IPS-15b (cell line): ENCODE data around the gene FN3K.
A peak's percentile ranks its signal among the peaks of the same experiment; 100 is the strongest.
"Not testable (repeated sequence)": the region's sequence is repeated elsewhere in the genome, so short reads cannot be mapped to it uniquely, and the experiment has no call there.

Source experiments
- H3K27me3 ChIP-seq: one replicate; pipeline ENCODE4 v1.6.1; 2013; ENCODE audit warnings: low read length; ENCODE audit not compliant: control insufficient read depth, insufficient read depth
- H3K36me3 ChIP-seq: one replicate; pipeline ENCODE4 v1.6.1; 2013; ENCODE audit warnings: low read length; ENCODE audit not compliant: control insufficient read depth, insufficient read depth
- H3K4me1 ChIP-seq: one replicate; pipeline ENCODE4 v1.6.1; 2013; ENCODE audit warnings: mild to moderate bottlenecking, low read length; ENCODE audit not compliant: control insufficient read depth, insufficient read depth
- H3K4me3 ChIP-seq: one replicate; pipeline ENCODE4 v1.5.1; 2013; ENCODE audit warnings: low read depth, low read length
- H3K9ac ChIP-seq: one replicate; pipeline ENCODE4 v1.6.1; 2013; ENCODE audit warnings: low read depth, mild to moderate bottlenecking, low read length
- H3K9me3 ChIP-seq: one replicate; pipeline ENCODE4 v1.6.1; 2013; ENCODE audit warnings: mild to moderate bottlenecking, low read length; ENCODE audit not compliant: control insufficient read depth, insufficient read depth

FN3K gene

DNA sequence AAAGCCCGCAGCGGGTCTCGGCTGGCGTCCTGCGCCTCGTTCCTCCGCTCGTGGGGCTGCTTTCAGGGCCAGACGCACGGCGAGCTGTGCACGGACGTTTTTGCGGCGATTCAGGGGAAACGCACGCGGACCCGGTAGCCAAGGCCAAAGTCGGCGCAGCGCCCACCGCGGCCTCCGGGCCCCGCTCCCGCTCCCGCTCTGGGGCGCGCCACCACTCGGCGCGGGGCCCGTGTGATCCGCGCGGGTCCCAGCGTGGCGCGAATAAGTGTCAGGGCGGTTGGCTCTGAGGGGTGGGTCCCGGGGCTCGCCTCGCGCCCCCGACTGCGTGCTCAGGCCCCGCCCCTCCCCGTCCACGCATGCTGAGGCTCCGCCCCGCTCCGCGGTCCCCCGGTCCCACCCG lies 15.8 kb downstream of the FN3K start:
- H3K27me3 ChIP-seq = peaks cover 5% of the 10 kb centered on the region
- H3K9me3 ChIP-seq = no peaks in the 10 kb centered on the region
- H3K4me3 ChIP-seq = peak overlapping the region; percentile 30
- no peak overlapping the region for H3K9ac ChIP-seq
- H3K36me3 ChIP-seq = peaks cover 9% of the 10 kb centered on the region
- peaks cover 11% of the 10 kb centered on the region for H3K4me1 ChIP-seq

DNA sequence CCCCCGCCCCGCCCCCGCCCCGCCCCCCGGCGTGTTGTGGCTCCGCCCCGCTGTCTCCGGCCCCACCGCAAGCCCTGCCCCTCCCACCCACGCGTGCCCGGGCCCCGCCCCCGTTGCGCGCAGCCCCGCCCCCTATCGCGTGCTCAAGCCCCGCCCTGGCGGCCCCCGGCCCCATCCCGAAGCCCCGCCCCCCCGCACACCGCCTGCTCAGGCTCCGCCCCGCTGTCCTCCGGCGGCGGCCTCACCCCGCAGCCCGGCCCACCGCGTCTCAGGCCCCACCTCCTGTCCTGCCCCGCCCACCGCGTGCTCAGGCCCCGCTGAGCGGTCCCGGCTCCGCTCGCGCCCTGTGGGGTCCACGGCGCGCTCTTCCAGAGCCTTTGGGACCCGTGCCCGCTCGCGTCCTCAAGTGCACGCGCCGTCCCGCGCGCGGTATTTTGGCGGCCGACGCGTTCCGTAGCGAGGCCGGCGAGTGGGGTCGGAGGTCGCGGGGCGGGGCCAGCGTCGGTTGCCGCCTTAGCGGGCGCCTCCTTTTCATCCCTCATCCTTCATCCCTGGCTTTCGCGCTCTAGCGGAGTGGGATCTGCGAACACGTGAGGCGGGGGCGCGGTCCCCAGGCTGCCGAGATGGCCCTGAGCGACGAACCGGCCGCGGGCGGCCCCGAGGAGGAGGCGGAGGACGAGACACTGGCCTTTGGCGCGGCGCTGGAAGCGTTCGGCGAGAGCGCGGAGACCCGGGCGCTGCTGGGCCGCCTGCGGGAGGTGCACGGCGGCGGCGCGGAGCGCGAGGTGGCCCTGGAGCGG lies 16.4 kb downstream of the FN3K start, which contains the start of gene TBCD:
TBCD (plus strand) TSS at position 495 of the 800 bp plus-strand sequence; CDS start at position 624, 129 bp downstream.
- Histone ChIP-seq H3K9ac (peak within 1 kb of the TSS; percentile 47), H3K27me3 (peaks cover 5% of the 10 kb centered on the region), H3K4me3 (peak within 1 kb of the TSS; percentile 93), H3K4me1 (peaks cover 13% of the 10 kb centered on the region), H3K36me3 (peaks cover 9% of the 10 kb centered on the region), H3K9me3 (no peaks in the 10 kb centered on the region)

DNA sequence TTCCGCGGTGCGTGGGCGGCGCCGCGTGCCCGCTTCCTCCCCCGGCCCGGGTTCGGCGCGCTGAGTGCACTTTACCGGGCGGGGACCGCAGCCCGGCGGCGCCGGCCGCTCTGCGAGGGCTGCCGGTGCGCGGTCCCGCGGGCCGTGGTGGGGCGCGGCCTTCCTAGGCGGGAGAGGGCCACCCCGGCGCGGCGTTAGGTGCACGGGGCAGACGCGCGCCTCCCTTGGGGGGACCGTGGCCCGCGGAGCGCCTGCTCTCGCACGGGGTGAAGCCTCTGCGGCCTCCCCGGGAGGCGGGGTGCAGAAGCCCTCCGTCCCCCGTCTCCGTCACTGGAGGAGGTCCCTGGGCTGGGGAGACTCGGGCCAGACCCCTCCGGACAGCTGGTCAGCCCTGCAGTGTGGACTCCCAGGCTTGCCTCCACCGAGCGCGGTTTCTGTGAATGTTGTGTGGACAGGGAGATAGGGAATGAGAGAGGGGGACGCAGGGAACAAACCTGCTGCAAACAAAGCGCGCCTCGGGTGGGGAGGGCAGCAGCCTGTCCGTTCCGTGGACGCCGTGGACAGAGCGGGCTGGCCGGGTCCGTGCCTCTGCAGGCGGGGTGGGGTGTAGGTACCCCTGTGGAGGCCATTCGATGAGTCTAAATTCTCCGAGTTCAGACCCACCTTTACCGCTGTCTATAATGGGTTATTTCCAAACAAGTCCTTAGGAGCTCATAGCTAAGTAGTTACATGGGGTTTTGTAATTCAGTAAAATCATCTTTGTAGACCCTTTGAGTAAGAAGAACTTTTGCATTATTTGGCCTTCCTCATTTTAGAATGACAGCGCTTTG lies 17.2 kb downstream of the FN3K start:
- H3K4me1 ChIP-seq = peaks cover 16% of the 10 kb centered on the region
- H3K9ac ChIP-seq = peak overlapping the region; percentile 47

DNA sequence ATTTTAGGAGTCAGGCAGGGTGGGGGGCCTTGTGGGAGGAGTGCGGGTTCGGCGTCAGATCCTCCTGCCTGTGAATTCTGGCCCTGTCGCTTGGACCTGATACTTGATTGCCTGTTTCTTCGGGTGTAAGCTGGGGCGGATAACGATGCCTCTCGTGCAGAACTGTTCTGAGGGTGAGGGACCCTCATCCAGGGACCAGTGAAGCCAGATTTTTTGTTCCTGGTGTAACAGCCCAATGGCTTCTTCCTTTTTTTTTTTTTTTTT lies 17.7 kb downstream of the FN3K start:
- H3K4me1 ChIP-seq = peaks cover 16% of the 10 kb centered on the region
- peaks cover 9% of the 10 kb centered on the region for H3K36me3 ChIP-seq
- H3K27me3 ChIP-seq = peaks cover 5% of the 10 kb centered on the region
- H3K9ac ChIP-seq = no peak overlapping the region
- H3K4me3 ChIP-seq = peak overlapping the region; percentile 93
- no peaks in the 10 kb centered on the region for H3K9me3 ChIP-seq

More for the DNA sequence above, 17.2 kb downstream of the FN3K start:
- peaks cover 9% of the 10 kb centered on the region for H3K36me3 ChIP-seq
- H3K4me3 ChIP-seq = peak overlapping the region; percentile 93
- H3K27me3 ChIP-seq = peaks cover 5% of the 10 kb centered on the region
- no peaks in the 10 kb centered on the region for H3K9me3 ChIP-seq

DNA sequence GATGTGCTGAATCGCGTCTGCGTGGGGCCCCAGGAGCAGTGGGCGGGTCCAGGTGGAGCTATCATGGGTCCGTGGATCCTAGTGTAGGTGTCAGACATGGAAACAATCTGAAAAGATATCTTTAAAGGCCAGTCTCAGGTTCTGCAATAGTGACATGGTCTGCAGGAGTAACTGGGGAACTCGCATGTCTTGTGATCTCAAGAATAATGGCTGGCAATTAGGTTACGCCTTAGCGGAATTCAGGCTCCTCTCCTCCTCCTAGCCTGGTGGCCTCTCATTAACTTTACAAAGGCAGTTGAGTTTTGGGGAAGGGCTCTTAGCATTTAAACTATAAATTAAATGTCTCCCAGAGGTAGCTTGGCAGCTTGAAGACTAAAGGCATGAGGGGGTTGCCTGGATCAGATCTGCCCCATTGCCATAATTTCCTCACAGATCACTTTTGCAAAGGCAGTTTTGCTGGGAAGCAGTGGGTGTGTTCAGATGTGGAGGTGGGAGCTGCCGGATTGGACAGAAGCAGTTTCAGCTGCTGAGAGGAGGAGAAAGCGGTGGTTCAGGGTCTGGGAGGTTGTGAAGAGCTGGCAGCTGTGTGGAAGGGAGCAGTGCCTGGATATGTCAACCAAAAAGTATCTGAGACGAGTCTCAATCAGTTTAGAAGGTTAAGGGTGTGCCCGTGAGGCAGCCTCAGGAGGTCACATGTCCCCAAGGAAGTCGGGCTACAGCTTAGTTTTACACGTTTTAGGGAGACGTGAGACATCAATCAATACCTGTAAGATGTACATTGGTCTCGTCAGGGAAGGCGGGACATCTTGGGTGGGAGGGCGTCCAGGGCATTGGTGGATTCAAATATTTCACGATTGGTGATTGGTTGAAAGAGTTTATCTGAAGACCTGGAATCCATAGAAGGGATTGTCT lies 19.1 kb downstream of the FN3K start:
- Histone ChIP-seq H3K27me3 (peaks cover 5% of the 10 kb centered on the region), H3K36me3 (peaks cover 4% of the 10 kb centered on the region), H3K4me1 (peaks cover 16% of the 10 kb centered on the region), H3K9ac (peak overlapping the region; percentile 41), H3K9me3 (no peaks in the 10 kb centered on the region), H3K4me3 (peak overlapping the region; percentile 36)

DNA sequence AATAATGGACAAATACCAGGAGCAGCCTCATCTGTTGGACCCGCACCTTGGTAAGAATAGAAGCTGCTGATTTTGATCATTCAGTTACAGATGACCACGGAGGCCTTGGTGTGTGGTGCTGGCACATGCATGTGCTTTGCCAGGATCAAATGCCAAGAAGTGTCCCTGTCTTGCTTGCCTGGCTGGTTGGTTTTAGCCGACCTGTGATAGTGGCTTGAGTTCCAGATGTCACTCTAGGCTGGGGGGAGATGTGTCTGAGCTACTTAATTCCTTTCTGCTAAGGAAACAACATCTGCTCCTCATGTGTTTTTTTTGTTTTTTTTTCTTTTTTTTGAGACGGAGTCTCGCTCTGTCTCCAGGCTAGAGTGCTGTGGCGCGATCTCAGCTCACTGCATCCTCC lies 20.8 kb downstream of the FN3K start:
- H3K36me3 ChIP-seq = peaks cover 4% of the 10 kb centered on the region
- H3K9ac ChIP-seq = peak overlapping the region; percentile 32
- H3K9me3 ChIP-seq = no peaks in the 10 kb centered on the region
- H3K4me3 ChIP-seq = no peak overlapping the region
- H3K27me3 ChIP-seq = no peaks in the 10 kb centered on the region
- H3K4me1 ChIP-seq = peaks cover 16% of the 10 kb centered on the region

DNA sequence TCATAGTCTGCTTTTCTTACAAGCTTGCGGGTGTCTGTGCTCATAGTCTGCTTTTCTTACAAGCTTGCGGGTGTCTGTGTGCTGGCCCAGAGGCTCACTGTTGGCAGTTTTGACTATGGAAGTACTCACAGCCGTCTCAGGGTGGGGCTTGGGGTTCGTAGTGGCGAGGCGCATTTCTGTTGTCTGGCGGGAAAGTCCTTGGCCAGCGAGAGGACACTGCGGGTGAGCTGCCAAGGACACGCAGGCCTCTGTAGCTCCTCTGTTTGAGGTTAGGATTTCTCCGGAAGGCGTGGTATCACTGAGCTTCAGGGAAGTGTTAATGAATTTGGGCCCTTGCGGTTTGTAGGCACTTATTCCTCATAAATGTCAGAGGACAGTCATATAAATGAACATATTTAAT lies 30.0 kb downstream of the FN3K start:
- no peak overlapping the region for H3K9ac ChIP-seq
- H3K27me3 ChIP-seq = no peaks in the 10 kb centered on the region
- no peak overlapping the region for H3K4me3 ChIP-seq
- H3K36me3 ChIP-seq = peaks cover 33% of the 10 kb centered on the region
- no peaks in the 10 kb centered on the region for H3K4me1 ChIP-seq
- no peaks in the 10 kb centered on the region for H3K9me3 ChIP-seq

DNA sequence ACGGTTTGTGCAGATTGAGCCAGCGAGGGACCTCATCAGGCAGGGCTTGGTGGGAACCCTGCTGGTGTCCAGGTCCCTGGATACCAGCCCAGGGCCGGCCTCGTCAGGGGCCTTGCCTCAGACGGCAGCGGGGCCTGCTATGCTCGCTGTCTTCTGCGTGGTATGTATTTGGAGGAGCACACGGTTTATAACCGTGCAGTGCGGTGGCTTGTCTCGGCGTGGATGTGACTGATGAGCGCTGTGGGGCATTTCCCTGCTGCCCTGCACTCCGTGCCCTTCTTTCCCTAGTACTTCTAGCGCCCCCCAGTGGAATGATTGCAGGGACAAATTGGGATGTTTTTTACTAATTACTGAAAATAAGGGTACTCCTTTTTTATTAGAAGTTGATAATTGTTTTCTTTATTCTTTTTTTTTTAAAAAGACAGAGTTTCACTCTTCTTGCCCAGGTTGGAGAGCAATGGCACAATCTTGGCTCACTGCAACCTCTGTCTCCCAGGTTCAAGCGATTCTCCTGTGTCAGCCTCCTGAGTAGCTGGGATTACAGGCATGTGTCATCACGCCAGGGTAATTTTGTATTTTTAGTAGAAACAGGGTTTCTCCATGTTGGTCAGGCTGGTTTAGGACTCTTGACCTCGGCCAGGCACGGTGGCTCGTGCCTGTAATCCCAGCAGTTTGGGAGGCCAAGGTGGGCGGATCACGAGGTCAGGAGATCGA lies 31.8 kb downstream of the FN3K start:
- no peak overlapping the region for H3K9ac ChIP-seq
- no peaks in the 10 kb centered on the region for H3K27me3 ChIP-seq
- H3K9me3 ChIP-seq = no peaks in the 10 kb centered on the region
- H3K36me3 ChIP-seq = peaks cover 38% of the 10 kb centered on the region
- no peaks in the 10 kb centered on the region for H3K4me1 ChIP-seq
- no peak overlapping the region for H3K4me3 ChIP-seq

DNA sequence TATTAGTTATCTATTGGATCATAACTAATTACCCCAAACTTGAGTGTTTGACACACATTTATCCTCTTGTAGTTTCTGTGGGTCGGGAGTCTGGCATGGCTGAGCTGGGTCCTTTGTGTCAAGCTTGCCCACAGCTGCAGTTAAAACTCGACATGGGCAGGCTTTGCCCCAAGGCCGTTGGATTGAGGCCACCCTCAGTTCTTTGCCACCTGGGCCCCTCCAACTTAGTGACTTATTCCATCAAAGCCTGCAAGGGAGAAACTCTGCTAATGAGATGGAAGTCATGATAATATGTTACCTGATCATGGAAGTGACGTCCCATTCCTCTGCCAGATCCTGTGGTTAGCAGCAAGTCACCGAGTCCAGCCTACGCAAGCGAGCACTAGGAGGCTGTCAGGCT lies 33.6 kb downstream of the FN3K start:
- Histone ChIP-seq H3K4me3 (no peak overlapping the region), H3K27me3 (no peaks in the 10 kb centered on the region), H3K4me1 (no peaks in the 10 kb centered on the region), H3K9ac (no peak overlapping the region), H3K36me3 (peaks cover 47% of the 10 kb centered on the region), H3K9me3 (no peaks in the 10 kb centered on the region)

DNA sequence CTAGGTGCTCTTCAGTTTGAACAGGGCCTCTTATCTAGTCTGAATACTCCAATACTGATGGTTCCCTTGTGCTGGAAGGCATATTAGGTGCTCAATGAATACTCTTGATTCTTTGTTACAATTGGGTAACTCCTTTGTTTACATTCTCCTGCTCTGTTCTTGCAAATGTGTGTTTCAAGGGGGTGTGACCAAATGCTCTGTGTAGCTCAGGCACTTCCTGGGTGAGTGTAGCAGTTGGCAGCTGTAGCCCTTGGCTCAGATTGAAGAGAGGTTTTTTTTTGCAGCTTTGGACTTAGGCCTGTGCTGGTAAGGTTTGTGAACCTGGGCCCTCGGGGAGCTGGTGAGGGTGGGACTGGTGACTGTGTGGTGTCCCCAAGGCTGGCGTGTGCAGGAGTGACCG lies 36.6 kb downstream of the FN3K start:
- no peaks in the 10 kb centered on the region for H3K9me3 ChIP-seq
- peaks cover 2% of the 10 kb centered on the region for H3K4me1 ChIP-seq
- no peaks in the 10 kb centered on the region for H3K27me3 ChIP-seq
- H3K4me3 ChIP-seq = no peak overlapping the region
- H3K36me3 ChIP-seq = peaks cover 53% of the 10 kb centered on the region
- no peak overlapping the region for H3K9ac ChIP-seq

DNA sequence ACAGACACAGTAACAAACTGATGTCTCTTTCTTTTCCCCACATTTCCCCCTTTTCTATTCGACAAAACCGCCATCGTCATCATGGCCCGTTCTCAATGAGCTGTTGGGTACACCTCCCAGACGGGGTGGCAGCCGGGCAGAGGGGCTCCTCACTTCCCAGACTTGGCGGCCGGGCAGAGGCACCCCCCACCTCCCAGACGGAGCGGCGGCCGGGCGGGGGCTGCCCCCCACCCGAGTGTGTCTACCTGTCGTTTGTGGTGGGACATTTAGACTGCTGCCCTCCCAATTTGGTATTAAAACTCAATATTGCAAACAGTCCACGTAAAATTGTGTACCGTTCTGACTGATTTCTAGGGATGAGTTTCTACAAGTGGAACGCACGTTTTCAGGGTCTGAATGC lies 39.0 kb downstream of the FN3K start:
- H3K9me3 ChIP-seq, H3K27me3 ChIP-seq: not testable (repeated sequence)

More for the DNA sequence above, 39.0 kb downstream of the FN3K start:
- H3K9ac ChIP-seq, H3K4me3 ChIP-seq, H3K4me1 ChIP-seq: not testable (repeated sequence)
- peaks cover 36% of the 10 kb centered on the region for H3K36me3 ChIP-seq
